Mesendoderm (in vitro differentiated cells): ENCODE results near the gene PCSK1N.

Experiments used
- DNase-seq: peaks from one replicate; pipeline ENCODE4 v3.0.0; 2013
- H2AK5ac ChIP-seq: 2 replicates; pipeline ENCODE4 v1.6.1; 2013; ENCODE audit warnings: low read length, inconsistent platforms
- H2BK120ac ChIP-seq: 2 replicates; pipeline ENCODE4 v1.6.1; 2013; ENCODE audit warnings: low read depth, mild to moderate bottlenecking, low read length, moderate library complexity, mixed read lengths
- H2BK15ac ChIP-seq: replicated peaks from 2 replicates; pipeline ENCODE4 v1.6.1; 2013; ENCODE audit warnings: low read depth, mild to moderate bottlenecking, moderate library complexity
- H2BK5ac ChIP-seq: 2 replicates; pipeline ENCODE4 v1.6.1; 2013; ENCODE audit warnings: low read length, inconsistent platforms
- H3K18ac ChIP-seq: 2 replicates; pipeline ENCODE4 v1.6.1; 2013; ENCODE audit warnings: mild to moderate bottlenecking, low read length, mixed read lengths
- H3K23ac ChIP-seq: one replicate; pipeline ENCODE4 v1.6.1; 2013; ENCODE audit warnings: low read length
- H3K27ac ChIP-seq: 2 replicates; pipeline ENCODE4 v1.5.1; 2013; ENCODE audit warnings: low read depth, mild to moderate bottlenecking, inconsistent platforms, low read length, moderate library complexity
- H3K27me3 ChIP-seq: 2 replicates; pipeline ENCODE4 v1.6.1; 2013; ENCODE audit warnings: low read length, control low read depth, mild to moderate bottlenecking, inconsistent platforms; ENCODE audit not compliant: insufficient read depth, poor library complexity
- H3K36me3 ChIP-seq: 2 replicates; pipeline ENCODE4 v1.6.1; 2013; ENCODE audit warnings: low read length, inconsistent platforms; ENCODE audit not compliant: control insufficient read depth, insufficient read depth
- H3K4ac ChIP-seq: one replicate; pipeline ENCODE4 v1.6.1; 2013; ENCODE audit warnings: low read depth, mild to moderate bottlenecking, low read length, moderate library complexity
- H3K4me1 ChIP-seq: 2 replicates; pipeline ENCODE4 v1.6.1; 2013; ENCODE audit warnings: low read depth, low read length, inconsistent platforms; ENCODE audit not compliant: control insufficient read depth
- H3K4me2 ChIP-seq: 2 replicates; pipeline ENCODE4 v1.6.1; 2013; ENCODE audit warnings: low read length
- H3K4me3 ChIP-seq: 2 replicates; pipeline ENCODE4 v1.5.1; 2013; ENCODE audit warnings: mild to moderate bottlenecking, low read length
- H3K56ac ChIP-seq: one replicate; pipeline ENCODE4 v1.6.1; 2013; ENCODE audit warnings: low read length
- H3K79me1 ChIP-seq: 2 replicates; pipeline ENCODE4 v1.6.1; 2013; ENCODE audit warnings: low read length, inconsistent platforms
- H3K79me2 ChIP-seq: 2 replicates; pipeline ENCODE4 v1.6.1; 2013; ENCODE audit warnings: mild to moderate bottlenecking, low read length; ENCODE audit not compliant: control insufficient read depth, insufficient read depth
- H3K9ac ChIP-seq: 2 replicates; pipeline ENCODE4 v1.6.1; 2013; ENCODE audit warnings: low read length, inconsistent platforms
- H4K5ac ChIP-seq: one replicate; pipeline ENCODE4 v1.6.1; 2013; ENCODE audit warnings: low read length
- H4K8ac ChIP-seq: one replicate; pipeline ENCODE4 v1.6.1; 2013; ENCODE audit warnings: low read depth, mild to moderate bottlenecking, control low read depth, low read length, moderate library complexity
- WGBS: extraction: QIAGEN DNeasy Blood & Tissue Kit; methylation state at CpG from one replicate; pipeline ENCODE4 v1.1.7; 2013; ENCODE audit warnings: low lambda C conversion rate, missing lambda C conversion rate; ENCODE audit not compliant: insufficient coverage; ENCODE audit errors: extremely low coverage; 5-methylcytosine and 5-hydroxymethylcytosine counted together

Gene PCSK1N

GRCh38 chrX:48781705-48782104 lies 53.7 kb downstream of the PCSK1N start:
- no peak overlapping the region for H3K18ac ChIP-seq
- no peak overlapping the region for H2BK15ac ChIP-seq
- WGBS: no CpG with 5 or more reads among the region's 6 CpGs
- H3K4me3 ChIP-seq: no peak overlapping the region
- no peak overlapping the region for H3K9ac ChIP-seq
- no peak overlapping the region for H3K4ac ChIP-seq
- DNase-seq: no peak
- H3K4me2 ChIP-seq: no peak overlapping the region
- H3K36me3 ChIP-seq: no peaks in the 10 kb centered on the region
- H3K79me2 ChIP-seq: no peaks in the 10 kb centered on the region
- H2BK5ac ChIP-seq: no peak overlapping the region
- H3K79me1 ChIP-seq: no peaks in the 10 kb centered on the region
- H2AK5ac ChIP-seq: no peak overlapping the region
- no peak overlapping the region for H2BK120ac ChIP-seq
- H3K56ac ChIP-seq: no peak overlapping the region
- no peaks in the 10 kb centered on the region for H3K27me3 ChIP-seq
- H4K5ac ChIP-seq: no peak overlapping the region
- H3K27ac ChIP-seq: no peak overlapping the region
- H4K8ac ChIP-seq: no peak overlapping the region
- no peaks in the 10 kb centered on the region for H3K4me1 ChIP-seq
- no peak overlapping the region for H3K23ac ChIP-seq
